ENCODE data around the gene TGM1.
A peak's percentile ranks its signal among the peaks of the same experiment; 100 is the strongest.

Gene TGM1

DNA sequence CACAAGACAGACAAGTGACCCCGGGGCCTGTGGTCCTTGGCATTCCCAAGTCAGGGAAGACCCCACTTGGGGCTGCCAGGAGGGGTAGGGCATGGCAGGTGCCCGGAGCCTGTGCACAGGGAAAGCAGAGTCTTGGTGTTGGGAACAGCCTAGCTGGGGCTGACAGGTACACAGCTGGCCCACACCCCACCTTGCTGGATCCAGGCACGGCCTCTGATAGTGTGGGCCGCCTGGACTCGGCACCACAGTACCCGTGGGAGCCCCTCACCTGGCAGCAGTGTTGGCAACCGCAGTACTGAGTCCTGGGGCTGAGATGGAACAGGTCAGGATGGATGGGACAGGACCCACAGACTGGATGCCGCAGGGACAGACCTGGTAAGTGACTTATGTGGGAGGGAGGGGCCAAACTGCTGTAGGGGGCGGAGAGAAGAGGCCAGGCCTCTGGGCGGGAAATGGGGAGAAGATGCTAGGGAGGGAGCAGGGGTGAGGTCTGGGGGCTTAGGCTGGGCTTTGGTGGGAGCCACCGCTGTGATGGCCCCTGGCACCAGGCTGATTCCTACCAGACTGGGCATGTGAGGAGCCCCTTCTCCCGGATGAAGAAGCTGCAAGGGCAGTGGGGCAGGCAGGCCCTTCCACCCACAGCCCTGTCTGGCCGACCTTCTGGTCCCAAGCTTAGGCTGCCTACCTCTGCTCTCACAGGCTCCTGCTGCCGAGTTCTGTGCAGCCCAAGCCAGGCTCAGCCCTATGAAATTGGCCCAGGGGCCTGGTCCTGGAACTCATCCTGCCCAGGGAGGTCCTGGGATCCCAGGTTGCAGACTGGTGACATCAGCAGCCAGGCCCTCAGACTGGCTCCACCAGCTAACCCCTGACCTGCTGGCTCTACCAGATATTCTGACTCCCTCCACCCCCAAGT lies at the start of gene TGM1:
Gene TGM1, minus strand, starts transcription at position 357 of the 913 bp plus-strand sequence. CDS start 825 bp downstream, outside the sequence.
- DNase-seq: no peak

DNA sequence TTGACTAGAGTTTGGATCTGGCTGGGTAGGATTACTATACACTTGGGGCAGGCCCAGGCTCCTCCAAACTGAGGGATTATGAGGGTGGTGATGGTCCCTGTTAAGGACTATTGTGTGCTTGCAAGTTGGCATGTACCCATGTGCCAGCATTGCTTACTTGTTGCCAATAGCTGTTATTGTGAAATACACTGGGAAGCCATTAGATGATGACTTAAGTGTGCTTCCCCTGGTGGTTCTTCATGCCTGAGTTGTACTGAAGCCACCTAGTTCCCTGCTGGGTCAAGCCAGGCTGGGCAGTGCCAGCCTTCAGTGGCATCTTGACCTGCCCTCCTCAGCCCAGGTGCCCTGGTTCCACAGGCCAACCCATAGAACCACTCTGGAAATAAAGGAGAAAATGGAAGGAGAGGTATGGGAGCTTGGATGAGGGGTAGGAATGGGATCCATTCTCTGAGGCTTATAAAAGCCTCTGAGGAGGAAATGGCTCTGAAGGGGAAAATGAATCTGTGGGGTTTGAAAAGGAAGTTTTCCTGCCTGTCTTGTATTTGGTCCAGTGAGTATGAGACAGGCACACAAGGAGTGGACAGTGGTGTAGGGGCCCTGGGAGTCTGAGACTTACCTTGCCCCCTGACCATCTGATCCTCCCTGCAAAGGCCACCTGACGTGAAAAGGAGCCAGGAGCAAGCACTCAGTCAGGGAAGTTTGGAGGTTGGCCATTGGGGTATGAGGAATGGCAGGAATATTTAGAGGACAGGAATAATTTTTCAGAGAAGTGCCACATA lies 49.0 kb upstream of the TGM1 start:
- DNase-seq: no peak

DNA sequence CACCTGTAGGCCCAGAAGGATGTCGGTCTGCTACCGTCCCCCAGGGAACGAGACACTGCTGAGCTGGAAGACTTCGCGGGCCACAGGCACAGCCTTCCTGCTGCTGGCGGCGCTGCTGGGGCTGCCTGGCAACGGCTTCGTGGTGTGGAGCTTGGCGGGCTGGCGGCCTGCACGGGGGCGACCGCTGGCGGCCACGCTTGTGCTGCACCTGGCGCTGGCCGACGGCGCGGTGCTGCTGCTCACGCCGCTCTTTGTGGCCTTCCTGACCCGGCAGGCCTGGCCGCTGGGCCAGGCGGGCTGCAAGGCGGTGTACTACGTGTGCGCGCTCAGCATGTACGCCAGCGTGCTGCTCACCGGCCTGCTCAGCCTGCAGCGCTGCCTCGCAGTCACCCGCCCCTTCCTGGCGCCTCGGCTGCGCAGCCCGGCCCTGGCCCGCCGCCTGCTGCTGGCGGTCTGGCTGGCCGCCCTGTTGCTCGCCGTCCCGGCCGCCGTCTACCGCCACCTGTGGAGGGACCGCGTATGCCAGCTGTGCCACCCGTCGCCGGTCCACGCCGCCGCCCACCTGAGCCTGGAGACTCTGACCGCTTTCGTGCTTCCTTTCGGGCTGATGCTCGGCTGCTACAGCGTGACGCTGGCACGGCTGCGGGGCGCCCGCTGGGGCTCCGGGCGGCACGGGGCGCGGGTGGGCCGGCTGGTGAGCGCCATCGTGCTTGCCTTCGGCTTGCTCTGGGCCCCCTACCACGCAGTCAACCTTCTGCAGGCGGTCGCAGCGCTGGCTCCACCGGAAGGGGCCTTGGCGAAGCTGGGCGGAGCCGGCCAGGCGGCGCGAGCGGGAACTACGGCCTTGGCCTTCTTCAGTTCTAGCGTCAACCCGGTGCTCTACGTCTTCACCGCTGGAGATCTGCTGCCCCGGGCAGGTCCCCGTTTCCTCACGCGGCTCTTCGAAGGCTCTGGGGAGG lies 47.9 kb upstream of the TGM1 start, which contains the start of gene LTB4R:
Gene LTB4R, plus strand, starts transcription at position 857 of the 959 bp plus-strand sequence. CDS start 4,150 bp downstream, outside the sequence.
- no peak for DNase-seq

DNA sequence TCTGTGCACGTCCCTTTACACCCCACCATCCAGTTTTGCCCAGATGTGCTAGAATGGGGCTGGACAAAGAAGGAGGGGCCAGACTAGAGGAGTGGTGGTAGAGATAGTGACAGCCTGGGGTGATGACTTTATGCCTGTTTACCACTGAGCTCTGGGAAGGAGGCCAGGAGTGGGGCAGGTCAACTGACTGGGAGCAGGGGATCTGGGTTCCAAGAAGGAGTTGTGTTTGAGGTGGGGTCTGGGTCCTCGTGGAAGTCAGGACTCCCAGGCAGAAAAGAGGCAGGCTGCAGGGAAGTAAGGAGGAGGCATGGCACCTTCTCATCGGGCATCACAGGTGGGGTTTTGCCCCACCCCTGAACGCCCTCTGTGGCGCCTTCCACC lies 47.3 kb upstream of the TGM1 start:
- DNase-seq: no peak

DNA sequence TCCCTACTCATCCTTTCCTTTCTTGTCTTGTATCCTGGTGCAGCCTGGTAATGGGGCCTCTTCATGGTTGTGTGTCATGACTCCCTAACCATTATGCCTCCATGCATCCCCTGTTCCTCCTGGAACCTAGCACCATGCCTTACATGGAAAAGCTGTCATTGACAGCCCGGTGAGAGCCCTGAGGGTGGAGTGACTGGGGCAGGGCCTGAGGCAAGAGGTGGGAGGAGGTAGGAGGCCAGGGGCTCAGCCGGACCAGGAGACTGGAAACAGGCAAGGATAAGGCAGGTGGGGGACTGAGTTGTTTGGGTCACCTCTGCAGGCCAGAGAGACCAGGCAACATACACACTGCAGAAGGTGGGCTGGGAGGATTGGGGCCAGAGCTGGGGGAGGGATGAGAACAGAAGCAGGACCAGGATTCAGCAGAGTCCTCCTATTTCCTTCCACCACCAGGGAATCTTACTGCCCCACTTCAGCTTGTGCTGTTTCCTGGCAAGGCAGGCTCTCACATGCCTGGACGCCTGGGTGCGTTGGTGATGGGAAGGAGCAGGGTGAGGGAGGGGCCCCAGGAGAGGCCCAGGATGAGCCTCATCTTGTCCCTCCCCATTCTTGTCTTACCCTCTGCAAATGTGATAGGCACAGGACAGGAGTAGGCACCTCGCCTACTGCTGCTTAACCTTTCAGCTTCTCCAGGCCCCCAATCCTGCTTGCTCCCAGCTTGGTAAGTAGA lies 46.7 kb upstream of the TGM1 start, which contains the start of gene LTB4R2:
Gene LTB4R2, plus strand, starts transcription at position 603 of the 727 bp plus-strand sequence. CDS start 525 bp downstream, outside the sequence.
- DNase-seq: no peak

DNA sequence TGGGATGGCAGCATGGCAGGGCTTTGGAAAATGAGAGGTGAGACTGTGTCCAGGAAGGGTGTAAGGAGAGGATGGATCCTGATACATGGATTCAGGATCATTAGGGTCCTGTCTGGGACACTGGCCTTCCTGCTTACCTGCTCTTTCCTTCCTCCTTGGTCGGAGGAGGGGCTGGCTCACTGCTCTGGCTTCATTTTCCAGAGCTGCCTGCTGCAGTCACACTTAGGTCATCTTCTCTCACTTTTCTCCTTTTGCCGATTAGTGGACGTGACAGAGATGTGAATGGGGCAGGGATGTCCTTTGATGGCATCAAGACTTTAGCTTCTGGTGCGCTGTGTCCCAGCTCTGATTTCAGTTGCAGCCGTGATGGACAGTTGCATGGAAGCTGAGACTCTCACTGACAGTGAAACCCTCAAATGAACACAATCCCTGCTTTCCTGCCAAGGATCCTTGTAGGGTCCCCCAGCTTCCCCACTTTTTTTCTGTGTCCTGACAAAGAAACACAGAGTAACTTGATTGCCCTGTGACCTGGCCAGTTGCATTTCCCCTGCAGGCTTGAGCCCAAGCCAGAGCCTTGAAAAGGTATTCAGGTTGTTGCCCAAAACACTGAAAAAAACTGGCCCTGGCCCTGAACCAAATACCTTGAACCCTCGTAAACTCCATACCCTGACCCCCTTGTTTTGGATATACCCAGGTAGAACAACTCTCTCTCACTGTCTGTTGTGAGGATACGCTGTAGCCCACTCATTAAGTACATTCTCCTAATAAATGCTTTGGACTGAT lies 45.6 kb upstream of the TGM1 start:
- DNase-seq: no peak

DNA sequence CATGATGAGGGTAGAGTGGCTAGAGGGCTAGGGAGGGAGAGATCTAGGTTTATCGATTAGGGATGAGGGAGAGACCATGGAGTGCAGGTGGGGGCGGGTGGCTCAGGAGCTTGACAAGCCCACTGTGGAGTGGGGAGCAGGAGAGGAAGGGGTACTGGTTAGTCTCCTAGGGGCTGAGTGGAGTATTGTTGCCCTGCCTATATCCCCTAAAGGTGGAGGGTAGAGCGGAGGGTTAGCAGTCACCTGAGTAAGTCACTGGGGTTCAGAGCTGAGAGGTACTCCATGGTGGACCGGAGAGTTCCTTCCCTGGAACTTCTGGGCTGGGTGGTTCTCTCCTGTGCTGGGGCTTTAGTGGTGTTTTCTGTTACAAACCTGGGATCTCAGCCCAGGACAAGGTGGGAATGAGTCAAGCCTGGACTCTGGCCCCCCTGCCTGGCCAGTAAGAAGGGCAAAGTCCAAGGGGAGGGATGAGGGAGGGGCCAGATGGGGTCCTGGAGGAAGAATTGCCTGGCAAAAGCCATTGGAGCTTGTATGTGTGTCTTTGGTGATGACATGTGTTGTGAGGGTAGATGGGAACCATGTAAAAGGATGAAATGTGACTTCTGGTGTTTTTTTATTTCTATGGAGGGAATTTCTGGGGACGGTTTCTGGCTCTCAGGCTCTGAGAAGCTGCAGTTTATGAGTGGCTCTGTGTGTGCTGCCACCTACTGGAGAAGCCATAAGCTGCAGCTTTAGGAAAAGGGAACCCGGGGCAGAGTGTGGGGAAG lies 44.8 kb upstream of the TGM1 start, which contains the start of gene CIDEB:
Gene CIDEB, minus strand, starts transcription at position 403 of the 767 bp plus-strand sequence. Its CDS starts 119 bp downstream, at position 284.
- peak in 1 of 2 experiments; percentile 46 for DNase-seq

DNA sequence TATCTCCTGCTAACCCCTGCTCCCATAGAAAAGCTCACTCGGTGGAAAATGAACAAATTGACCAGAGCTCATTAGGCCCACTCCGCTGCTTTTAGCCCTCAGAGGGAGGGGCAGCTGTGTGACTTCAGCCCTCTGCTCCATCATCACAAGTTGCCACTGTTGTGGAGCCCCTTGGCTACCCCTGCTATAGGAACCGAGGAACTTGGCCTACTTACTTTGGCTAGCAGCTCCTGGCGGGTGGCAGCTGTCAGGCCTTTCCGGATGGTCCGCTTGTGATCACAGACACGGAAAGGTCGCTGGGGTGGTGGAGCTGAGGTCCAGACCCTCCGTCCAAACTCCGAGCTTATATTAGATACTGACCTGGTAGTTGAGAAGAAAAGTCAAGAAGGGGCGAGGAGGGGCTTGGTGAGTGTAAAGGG lies 44.2 kb upstream of the TGM1 start:
- DNase-seq: no peak

DNA sequence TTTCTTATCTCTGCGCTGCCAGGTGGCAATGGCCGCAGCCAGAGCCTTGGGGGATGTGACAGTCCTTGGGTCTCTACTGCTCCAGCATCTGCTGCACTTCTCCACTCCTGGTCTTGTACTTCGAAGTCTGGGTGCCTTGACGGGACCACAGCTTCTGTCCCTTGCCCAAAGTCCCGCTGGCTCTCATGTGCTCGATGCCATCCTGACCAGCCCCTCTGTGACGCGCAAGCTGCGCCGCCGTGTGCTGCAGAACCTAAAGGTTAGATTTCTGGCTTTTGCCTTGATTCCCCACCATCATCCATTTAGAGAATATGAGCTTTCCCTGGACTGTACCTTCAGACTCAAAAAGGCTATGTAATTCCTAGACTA lies 41.0 kb upstream of the TGM1 start:
- DNase-seq: no peak

DNA sequence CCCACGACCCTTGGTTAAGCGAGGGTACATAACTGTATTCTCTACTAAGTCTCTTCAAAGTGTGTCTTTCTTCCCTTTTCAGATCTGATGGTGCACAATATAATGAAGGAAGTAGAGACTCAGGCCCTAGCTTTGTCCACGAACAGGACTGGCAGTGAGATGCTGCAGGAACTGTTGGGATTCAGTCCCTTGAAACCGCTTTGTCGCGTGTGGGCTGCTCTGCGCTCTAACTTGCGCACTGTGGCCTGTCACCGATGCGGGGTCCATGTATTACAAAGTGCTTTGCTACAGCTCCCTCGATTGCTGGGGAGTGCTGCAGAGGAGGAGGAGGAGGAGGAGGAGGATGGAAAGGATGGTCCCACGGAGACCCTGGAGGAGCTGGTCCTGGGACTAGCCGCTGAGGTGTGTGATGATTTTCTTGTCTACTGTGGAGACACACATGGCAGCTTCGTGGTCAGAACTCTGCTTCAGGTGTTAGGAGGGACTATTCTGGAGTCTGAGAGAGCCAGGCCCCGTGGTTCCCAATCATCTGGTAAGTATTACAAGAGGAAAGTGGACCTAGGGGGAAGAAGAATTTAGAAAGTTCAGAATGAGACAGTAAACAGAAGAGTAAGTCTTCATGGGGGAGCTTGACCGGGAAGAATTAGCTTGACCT lies 37.5 kb upstream of the TGM1 start:
- DNase-seq: no peak

DNA sequence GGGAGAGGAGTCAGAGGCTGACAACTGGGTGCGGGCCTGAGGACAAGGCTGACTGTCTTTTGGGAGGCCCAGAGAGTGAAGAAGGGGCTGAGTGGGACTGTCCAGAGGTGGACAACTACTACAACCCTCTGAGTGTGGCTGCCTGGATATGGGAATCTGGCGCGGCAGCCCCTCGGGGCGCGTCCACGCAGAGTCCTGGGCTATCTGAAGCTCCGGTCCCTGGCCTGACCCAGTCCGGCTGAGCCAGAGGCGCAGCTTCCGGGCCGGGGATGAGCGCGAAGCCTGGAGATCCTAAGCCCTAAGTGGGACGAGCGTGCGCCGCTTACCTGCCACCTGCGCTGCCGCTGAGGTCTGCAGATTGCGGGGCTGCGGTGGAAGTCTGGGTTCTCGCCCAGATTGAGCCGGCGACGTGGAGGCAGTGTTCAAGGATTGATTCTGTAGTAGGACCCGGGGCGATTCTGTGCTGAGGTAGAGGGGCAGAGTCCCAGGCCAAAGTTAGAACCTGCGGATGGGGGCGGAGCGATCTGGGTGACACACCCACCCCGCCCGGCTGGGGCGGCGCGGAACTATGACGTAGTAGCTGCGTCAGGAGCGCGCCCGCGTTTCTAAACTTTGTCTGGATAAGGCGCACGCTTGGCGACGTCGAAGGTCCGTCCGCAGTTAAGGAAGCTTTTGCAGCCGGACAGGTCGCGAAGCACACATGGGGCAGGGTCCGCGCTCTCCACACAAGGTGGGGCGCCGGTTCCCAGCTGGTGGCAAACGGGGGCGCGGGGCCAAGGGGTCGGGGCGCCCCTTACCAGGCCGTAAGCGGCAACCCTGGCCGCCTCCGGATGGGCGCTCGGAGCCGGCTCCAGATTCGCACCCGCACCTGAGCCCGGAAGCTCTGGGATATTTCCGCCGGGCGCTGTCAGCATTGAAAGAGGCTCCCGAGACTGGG lies 36.5 kb upstream of the TGM1 start, which contains the start of the genes DHRS1 and NOP9:
Gene DHRS1, minus strand, starts transcription at position 526 of the 937 bp plus-strand sequence. CDS start 674 bp downstream, outside the sequence.
Gene NOP9, plus strand, starts transcription at position 596 of the 937 bp plus-strand sequence. Its CDS starts 105 bp downstream, at position 701.
- DNase-seq: peak; percentile 78

DNA sequence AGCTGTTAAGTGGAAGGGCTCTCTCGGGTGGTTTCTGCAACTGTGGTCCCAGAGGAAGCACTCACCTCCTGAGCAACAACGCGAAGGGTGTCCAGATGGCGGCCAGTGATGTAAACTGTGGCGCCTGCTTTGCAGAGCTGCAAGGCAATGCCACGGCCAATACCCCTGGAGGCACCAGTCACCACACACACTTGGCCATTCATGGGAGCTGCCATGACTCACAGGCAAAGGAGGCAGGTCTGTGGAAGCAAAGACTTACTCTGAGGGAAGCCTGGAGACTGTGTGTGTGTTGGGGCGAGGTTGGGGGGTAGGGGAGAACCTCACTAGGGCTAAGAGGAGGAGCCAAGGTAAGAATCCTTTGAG lies 35.9 kb upstream of the TGM1 start:
- DNase-seq: peak in 1 of 2 experiments; percentile 25

DNA sequence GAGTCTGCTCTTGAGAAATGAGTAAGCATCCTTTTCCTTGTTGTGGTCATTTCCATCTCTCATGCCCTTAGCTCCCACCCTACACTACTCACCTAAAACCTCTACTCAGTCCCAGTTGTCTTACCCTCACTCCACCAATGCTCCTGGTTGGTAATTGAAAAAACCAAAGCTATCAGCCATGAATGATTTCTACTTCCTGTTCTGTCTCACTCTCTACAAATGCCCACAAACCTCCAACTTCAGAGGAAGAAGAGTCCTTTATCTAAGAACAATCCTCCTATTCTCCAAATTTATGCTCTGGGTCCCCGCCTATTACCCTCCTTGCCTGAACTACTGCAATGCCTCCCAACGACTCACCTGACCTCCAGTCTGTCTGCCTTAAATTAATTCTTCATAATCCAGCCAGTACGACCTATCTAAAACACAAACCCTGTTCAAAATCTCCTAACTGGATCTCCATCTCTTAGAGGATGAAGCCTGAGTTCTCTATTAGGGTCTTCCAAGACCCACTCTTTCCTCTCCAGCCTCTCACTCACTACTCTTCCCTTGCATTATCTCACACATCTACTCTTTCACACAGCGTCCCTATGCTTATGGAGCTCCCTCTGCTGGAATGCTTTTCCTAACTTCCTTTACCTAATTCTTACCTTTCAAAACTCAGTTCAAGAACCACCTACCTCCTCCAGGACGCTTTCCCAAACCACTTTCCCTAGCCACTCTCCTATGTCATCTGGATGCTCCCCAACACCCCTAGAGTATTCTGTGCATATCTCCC lies 34.4 kb upstream of the TGM1 start:
- DNase-seq: peak in 1 of 2 experiments; percentile 65

DNA sequence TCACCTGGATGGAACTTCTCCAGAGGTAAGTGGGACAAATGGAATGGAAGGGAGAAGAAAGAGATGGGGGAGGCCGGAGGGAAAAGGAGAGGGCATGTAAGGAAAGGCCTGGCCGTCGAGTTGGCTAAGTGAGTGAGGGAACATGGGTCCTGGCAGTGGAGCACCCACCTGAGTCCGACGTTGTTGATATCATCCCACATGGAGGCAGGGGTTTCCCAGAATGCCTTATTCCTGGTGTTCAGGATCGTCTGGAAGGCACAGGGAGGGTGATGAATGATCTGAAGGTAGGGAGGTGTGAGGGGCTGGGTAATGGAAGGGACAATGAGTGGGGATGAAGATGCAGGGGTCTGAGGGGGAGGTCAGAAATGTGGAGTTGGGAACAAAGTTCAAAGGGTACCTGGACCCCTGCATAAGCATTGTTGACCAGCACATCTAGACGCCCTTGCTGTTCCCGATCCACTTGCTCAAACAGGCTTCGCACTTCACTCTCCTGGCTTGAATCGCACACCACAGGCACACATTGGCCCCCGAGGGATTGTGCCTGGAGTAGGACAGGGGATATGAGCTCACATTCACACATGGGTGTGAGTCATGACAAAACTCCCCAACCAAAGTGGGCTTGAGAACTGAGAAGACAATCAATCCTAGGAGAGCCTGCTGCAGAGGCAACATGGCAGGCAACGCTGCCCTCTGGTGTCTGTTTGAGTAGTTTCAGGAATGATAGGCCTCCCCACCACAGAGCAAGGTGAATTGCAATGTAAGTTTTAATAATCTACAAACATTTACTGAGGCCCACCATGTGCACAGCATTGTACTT lies 33.6 kb upstream of the TGM1 start:
- peak in 1 of 2 experiments; percentile 51 for DNase-seq

DNA sequence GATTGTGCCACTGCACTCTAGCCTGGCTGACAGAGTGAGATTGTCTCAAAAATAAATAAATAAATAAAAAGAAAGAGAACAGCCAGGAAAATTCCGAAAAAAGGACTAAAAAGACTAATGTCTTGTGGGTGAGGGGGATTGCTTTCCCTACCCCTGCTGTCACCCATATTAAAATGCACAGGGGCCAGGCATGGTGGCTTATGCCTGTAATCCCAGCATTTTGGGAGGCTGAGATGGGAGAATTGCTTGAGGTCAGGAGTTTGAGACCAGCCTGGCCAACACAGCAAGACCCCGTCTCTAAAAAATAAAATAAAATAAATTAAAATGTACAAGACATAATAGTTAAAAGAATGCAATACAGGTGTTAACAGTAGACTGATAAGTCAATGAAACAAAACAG lies 30.5 kb upstream of the TGM1 start:
- DNase-seq: no peak
